C4-2B (cell line): ENCODE data around the gene GPRIN1.

ENCODE experiments used
- CTCF ChIP-seq: fragments of 450-650 bp; conservative IDR thresholded peaks from 2 replicates; pipeline ENCODE4 v1.5.1; 2017; ENCODE audit warnings: mild to moderate bottlenecking
- ZFX ChIP-seq: fragments of 450-650 bp; IDR thresholded peaks from 2 replicates; pipeline ENCODE4 v1.6.1; 2017

GRCh38 chr5:176603091-176603490 is 6.9 kb downstream of the GPRIN1 start:
- no peak for TF ChIP-seq ZFX
- no peak for TF ChIP-seq CTCF
